A549 (cell line): ENCODE data around the gene CENPV.

Experiments
- CEBPB ChIP-seq, 2 experiments: fragments of >200 bp in 1 of 2; sonication (Bioruptor Twin) in 1 of 2; formaldehyde crosslinking in 1 of 2; IDR thresholded peaks; 2 replicates each; pipeline ENCODE4 v1.6.1; 2012 to 2016
- CTCF ChIP-seq: fragments of >200 bp; sonication (Bioruptor Twin); formaldehyde crosslinking; IDR thresholded peaks from 3 replicates; pipeline ENCODE4 v1.5.1; 2016
- HDAC2 ChIP-seq: fragments of 200-600 bp; sonication (generic); IDR thresholded peaks from 2 replicates; pipeline ENCODE4 v1.6.1; 2016
- KDM1A ChIP-seq: fragments of 200-600 bp; sonication (generic); IDR thresholded peaks from 2 replicates; pipeline ENCODE4 v1.6.1; 2016; ENCODE audit warnings: low read depth, mild to moderate bottlenecking
- POLR2A ChIP-seq: IDR thresholded peaks from 2 replicates; pipeline ENCODE4 v1.6.1; 2012; ENCODE audit warnings: mild to moderate bottlenecking, low read length
- RAD21 ChIP-seq, 2 experiments: fragments of >200 bp in 1 of 2; sonication (Bioruptor Twin) in 1 of 2; formaldehyde crosslinking in 1 of 2; IDR thresholded peaks in 1 of 2; conservative IDR thresholded peaks in 1 of 2; 2 replicates in 1 of 2; 3 replicates in 1 of 2; pipeline ENCODE4 v1.6.1; 2012 to 2018; ENCODE audit warnings: inconsistent platforms in 1 of 2
- RFX5 ChIP-seq: fragments of 450-650 bp; IDR thresholded peaks from 2 replicates; pipeline ENCODE4 v1.7.1; 2014; ENCODE audit warnings: antibody characterized with exemption, mild to moderate bottlenecking, moderate library complexity
- TP53 ChIP-seq: fragments of 250-450 bp; sonication (Bioruptor Pico); IDR thresholded peaks from 2 replicates; pipeline ENCODE4 v1.5.0; 2021; ENCODE audit warnings: mild to moderate bottlenecking, moderate library complexity

- no peak for TF ChIP-seq CTCF
- TF ChIP-seq TP53 (CRISPR knock-in tag), result no peak
- no peak for TF ChIP-seq KDM1A
- TF ChIP-seq RAD21 (conservative IDR thresholded peaks at IDR 0.05 in 1 of 2, IDR thresholded peaks at IDR 0.05 in 1 of 2), result no peak
- TF ChIP-seq CEBPB (IDR thresholded peaks at IDR 0.05), result no peak
- TF ChIP-seq RFX5, result no peak
- TF ChIP-seq POLR2A, result no peak
- no peak for TF ChIP-seq HDAC2
Measured at GRCh38 chr17:16352303-16352666, 984 bp downstream of the CENPV start.
